ENCODE measurements around the gene PHF14.

- no peak for TF ChIP-seq POLR2A (IDR thresholded peaks at IDR 0.05)
- TF ChIP-seq CTCF (IDR thresholded peaks at IDR 0.05): peak in 3 of 6 experiments; percentile 13 to 29 (median 27)
Measured at GRCh38 chr7:11207565-11207964, 233.9 kb downstream of the PHF14 start.

All from adrenal gland (tissue), 5 donors.